HCT116 (cell line): Measurements from ENCODE around the gene C6orf62. TPM values are rescaled to one million over a fixed set of nuclear protein-coding genes. Genes with fewer than 3 reads are reported as not detected.

ENCODE experiments used
- ATAC-seq: fragments of 200-7000 bp; cut with Tn5 transposase; 2 replicates; pipeline ENCODE4 v1.9.1; 2020; ENCODE audit warnings: mild to moderate bottlenecking, moderate library complexity
- BruUV-seq: library from RNA; stranded (reverse); fragments of 400-500 nt; replicated peaks from 2 replicates; lab custom pipeline; 2021; lab: Mats Ljungman, UMichigan
- CTCF ChIA-PET: fragments of 300-600 bp; sonication (Branson Sonifier 250); formaldehyde crosslinking; loops from one replicate; lab custom pipeline; 2021; ENCODE audit warnings: antibody characterized with exemption; lab: Charles Lee
- POLR2A ChIA-PET: fragments of 300-600, 350-600 bp; sonication (Branson Sonifier 250); formaldehyde crosslinking; loops from one replicate; lab custom pipeline; 2021; ENCODE audit warnings: antibody characterized with exemption; lab: Charles Lee
- RAD21 ChIA-PET, 2 experiments: fragments of 300-600 bp; sonication (Branson Sonifier 250); formaldehyde crosslinking; loops; one replicate each; lab custom pipeline; 2023; ENCODE audit warnings: low total read pairs in 2 of 2; ENCODE audit not compliant: uncharacterized antibody in 2 of 2, unreplicated experiment in 2 of 2, low non-redundant PET in 1 of 2; lab: Charles Lee
- DNase-seq: peaks from one replicate; pipeline ENCODE4 v3.0.0-alpha.2; 2010; ENCODE audit warnings: low read depth, low spot score
- H2AFZ ChIP-seq: fragments of 200-600 bp; shearing (Covaris generic), sonication (generic); 2 replicates; pipeline ENCODE4 v1.6.1; 2017; ENCODE audit warnings: low read depth, mixed run types, mixed read lengths, antibody characterized with exemption, low read length; ENCODE audit not compliant: poor library complexity, severe bottlenecking
- H3K27ac ChIP-seq: 2 replicates; pipeline ENCODE4 v1.5.1; 2012; ENCODE audit warnings: low read depth, low read length
- H3K27me3 ChIP-seq: fragments of 200-600 bp; sonication (generic); 2 replicates; pipeline ENCODE4 v1.6.1; 2016; ENCODE audit warnings: mixed run types, low read length, mixed read lengths; ENCODE audit not compliant: insufficient read depth
- H3K36me3 ChIP-seq, 2 experiments: fragments of 200-500 bp in 1 of 2; fragments of 200-600 bp in 1 of 2; sonication (Bioruptor generic) in 1 of 2; sonication (generic) in 1 of 2; 2 replicates each; pipeline versions ENCODE4 v1.5.1 to v1.6.1; 2014 to 2016; ENCODE audit warnings: low read length in 2 of 2, inconsistent platforms in 1 of 2, mixed read lengths in 1 of 2, mixed run types in 1 of 2; ENCODE audit not compliant: insufficient read depth in 2 of 2, control insufficient read depth in 1 of 2
- H3K4me1 ChIP-seq, 2 experiments: fragments of 200-600 bp in 1 of 2; sonication (generic) in 1 of 2; 2 replicates each; pipeline versions ENCODE4 v1.5.1 to v1.6.1; 2012 to 2017; ENCODE audit warnings: low read length in 2 of 2, inconsistent platforms in 1 of 2, mild to moderate bottlenecking in 1 of 2, mixed read lengths in 1 of 2, mixed run types in 1 of 2, moderate library complexity in 1 of 2; ENCODE audit not compliant: insufficient read depth in 2 of 2, control insufficient read depth in 1 of 2
- H3K4me2 ChIP-seq: fragments of 200-600 bp; sonication (generic); 2 replicates; pipeline ENCODE4 v1.6.1; 2017; ENCODE audit warnings: mixed run types, low read length, mixed read lengths
- H3K4me3 ChIP-seq, 2 experiments: fragments of 200-600 bp in 1 of 2; sonication (generic) in 1 of 2; replicated peaks in 1 of 2; 2 replicates each; pipeline ENCODE4 v1.5.1; 2011 to 2016; ENCODE audit warnings: low read length in 2 of 2, control low read depth in 1 of 2, low read depth in 1 of 2, mild to moderate bottlenecking in 1 of 2, mixed read lengths in 1 of 2, mixed run types in 1 of 2
- H3K79me2 ChIP-seq: fragments of 200-600 bp; sonication (generic); 2 replicates; pipeline ENCODE4 v1.6.1; 2017; ENCODE audit warnings: mild to moderate bottlenecking, mixed run types, low read length, moderate library complexity, mixed read lengths; ENCODE audit not compliant: insufficient read depth
- H3K9ac ChIP-seq: fragments of 200-600 bp; sonication (generic); 2 replicates; pipeline ENCODE4 v1.6.1; 2016; ENCODE audit warnings: low read length, mixed read lengths
- H3K9me2 ChIP-seq: fragments of 200-600 bp; sonication (generic), shearing (Covaris generic); 2 replicates; pipeline ENCODE4 v1.6.1; 2017; ENCODE audit warnings: mixed run types, mild to moderate bottlenecking, moderate library complexity; ENCODE audit not compliant: insufficient read depth
- H3K9me3 ChIP-seq, 2 experiments: fragments of 200-500 bp in 1 of 2; fragments of 200-600 bp in 1 of 2; sonication (Bioruptor generic) in 1 of 2; sonication (generic) in 1 of 2; 2 replicates each; pipeline ENCODE4 v1.6.1; 2014 to 2017; ENCODE audit warnings: low read length in 2 of 2, mixed read lengths in 2 of 2, inconsistent platforms in 1 of 2, low read depth in 1 of 2, mild to moderate bottlenecking in 1 of 2, mixed run types in 1 of 2, moderate library complexity in 1 of 2; ENCODE audit not compliant: control insufficient read depth in 1 of 2, insufficient read depth in 1 of 2
- H4K20me1 ChIP-seq: fragments of 200-600 bp; sonication (generic), shearing (Covaris generic); 2 replicates; pipeline ENCODE4 v1.6.1; 2017; ENCODE audit warnings: mixed run types, mild to moderate bottlenecking, moderate library complexity; ENCODE audit not compliant: insufficient read depth
- CBX3 ChIP-seq: IDR thresholded peaks from 2 replicates; pipeline ENCODE4 v1.6.1; 2012; ENCODE audit warnings: low read depth
- CEBPB ChIP-seq: IDR thresholded peaks from 2 replicates; pipeline ENCODE4 v1.6.1; 2012; ENCODE audit warnings: low read depth
- CTCF ChIP-seq, 3 experiments: fragments of 200-600 bp in 1 of 3; sonication (generic) in 1 of 3; IDR thresholded peaks in 2 of 3; conservative IDR thresholded peaks in 1 of 3; 2 replicates each; pipeline ENCODE4 v1.5.1; 2012 to 2017; ENCODE audit warnings: low read depth in 2 of 3, low read length in 2 of 3, antibody characterized with exemption in 1 of 3, borderline replicate concordance in 1 of 3, control low read depth in 1 of 3, mild to moderate bottlenecking in 1 of 3, mixed read lengths in 1 of 3, mixed run types in 1 of 3, moderate library complexity in 1 of 3; ENCODE audit not compliant: insufficient read depth in 1 of 3
- EGR1 ChIP-seq: IDR thresholded peaks from 2 replicates; pipeline ENCODE4 v1.6.1; 2012; ENCODE audit warnings: low read depth
- ELF1 ChIP-seq: IDR thresholded peaks from 2 replicates; pipeline ENCODE4 v1.6.1; 2012; ENCODE audit warnings: low read depth, borderline replicate concordance
- EZH2 ChIP-seq: fragments of 200-600 bp; sonication (generic); IDR thresholded peaks from 2 replicates; pipeline ENCODE4 v1.6.1; 2017; ENCODE audit warnings: antibody characterized with exemption, mixed run types
- FOSL1 ChIP-seq: IDR thresholded peaks from 2 replicates; pipeline ENCODE4 v1.6.1; 2012; ENCODE audit warnings: low read depth
- JUND ChIP-seq: IDR thresholded peaks from 2 replicates; pipeline ENCODE4 v1.6.1; 2012
- MAX ChIP-seq: IDR thresholded peaks from 2 replicates; pipeline ENCODE4 v1.6.1; 2012
- POLR2A ChIP-seq: IDR thresholded peaks from 2 replicates; pipeline ENCODE4 v1.7.0; 2011; ENCODE audit warnings: borderline replicate concordance; ENCODE audit not compliant: insufficient read depth, insufficient read length; ENCODE audit errors: extremely low read depth
- POLR2AphosphoS5 ChIP-seq: IDR thresholded peaks from 2 replicates; pipeline ENCODE4 v1.6.1; 2011; ENCODE audit warnings: mild to moderate bottlenecking, low read depth, low read length, moderate library complexity
- REST ChIP-seq: IDR thresholded peaks from 2 replicates; pipeline ENCODE4 v1.6.1; 2012; ENCODE audit warnings: low read depth
- SIN3A ChIP-seq: IDR thresholded peaks from 2 replicates; pipeline ENCODE4 v1.6.1; 2012; ENCODE audit warnings: low read depth
- SP1 ChIP-seq: IDR thresholded peaks from 2 replicates; pipeline ENCODE4 v1.6.1; 2012; ENCODE audit warnings: low read depth
- SRF ChIP-seq: IDR thresholded peaks from 2 replicates; pipeline ENCODE4 v1.6.1; 2012; ENCODE audit warnings: low read depth
- TCF7L2 ChIP-seq: IDR thresholded peaks from 2 replicates; pipeline ENCODE4 v1.7.0; 2011; ENCODE audit warnings: borderline replicate concordance, inconsistent platforms; ENCODE audit not compliant: insufficient read depth, insufficient read length; ENCODE audit errors: extremely low read depth
- YY1 ChIP-seq: IDR thresholded peaks from 2 replicates; pipeline ENCODE4 v1.6.1; 2011; ENCODE audit warnings: low read length, low read depth, moderate library complexity, mild to moderate bottlenecking; ENCODE audit not compliant: insufficient replicate concordance; ENCODE audit errors: extremely low read depth
- ZBTB33 ChIP-seq: IDR thresholded peaks from 2 replicates; pipeline ENCODE4 v1.6.1; 2011; ENCODE audit warnings: mild to moderate bottlenecking, low read length, moderate library complexity; ENCODE audit not compliant: insufficient replicate concordance; ENCODE audit errors: extremely low read depth
- ZFX ChIP-seq: fragments of 450-650 bp; IDR thresholded peaks from 2 replicates; pipeline ENCODE4 v1.6.1; 2017
- ZNF274 ChIP-seq: fragments of 200-500 bp; sonication (Bioruptor generic); IDR thresholded peaks from 2 replicates; pipeline ENCODE4 v1.6.1; 2014; ENCODE audit warnings: mild to moderate bottlenecking, low read depth, low read length, inconsistent platforms
- intact Hi-C: fragments of 100-400 bp; cut with micrococcal nuclease; formaldehyde crosslinking; loops from 2 replicates; pipeline ENCODE4 v1.10.0; 2022
- total RNA-seq: library from RNA; stranded (reverse); gene quantifications from one replicate; pipeline ENCODE4 v1.2.1, GENCODE V29; 2021; ENCODE audit not compliant: unreplicated experiment

C6orf62 gene
- total RNA-seq, 1 experiment from 2014 or later = 103 TPM

- no peak for TF ChIP-seq ZBTB33
- no peak for TF ChIP-seq CEBPB
These were observed 44.6 kb upstream of the C6orf62 start (continued) for GRCh38 chr6:24763578-24763977.

GRCh38 chr6:24761851-24762250 lies 42.9 kb upstream of the C6orf62 start:
- Histone ChIP-seq H3K4me1 (peaks cover 0 to 8% of the 10 kb centered on the region in 2 experiments; a peak in 1 of 4 replicates), H2AFZ (no peak overlapping the region), H3K27ac (no peak overlapping the region), H3K4me3 (no peak overlapping the region), H3K9ac (no peak overlapping the region), H3K27me3 (no peaks in the 10 kb centered on the region), H4K20me1 (no peaks in the 10 kb centered on the region), H3K9me2 (no peaks in the 10 kb centered on the region), H3K79me2 (no peaks in the 10 kb centered on the region), H3K4me2 (no peak overlapping the region), H3K9me3 (no peaks in the 10 kb centered on the region), H3K36me3 (no peaks in the 10 kb centered on the region)
- POLR2A ChIA-PET = no interaction called here
- DNase-seq (no peak), ATAC-seq (peak; percentile 18)
- RAD21 ChIA-PET = no interaction called here
- no TSS peak for BruUV-seq
- CTCF ChIA-PET = interaction anchor here (1.6 kb wide), 1 partner anchor 178 kb away, joined by 3 read pairs; no protein-coding TSS in a partner anchor
- intact Hi-C loops = loop anchor here (5.0 kb wide), 1 partner anchor 60 kb away; no protein-coding TSS in a partner anchor
- TF ChIP-seq POLR2A (no peak), SP1 (no peak), SRF (no peak), CTCF (IDR thresholded peaks at IDR 0.05 in 2 of 3, conservative IDR thresholded peaks at IDR 0.05 in 1 of 3; ENCODE audit: borderline replicate concordance in 1 of 3, insufficient read depth in 1 of 3, low read depth in 2 of 3, low read length in 2 of 3) (no peak), CBX3 (no peak), YY1 (no peak), ZNF274 (no peak), ELF1 (no peak), JUND (no peak), ZFX (no peak), FOSL1 (no peak), EGR1 (no peak), SIN3A (no peak), REST (no peak), POLR2AphosphoS5 (no peak), EZH2 (no peak), TCF7L2 (no peak), MAX (no peak)
